HG02642 (cell line): ENCODE measurements around the gene NDUFS6.
"Not testable (repeated sequence)": the region's sequence is repeated elsewhere in the genome, so short reads cannot be mapped to it uniquely, and the experiment has no call there.

ENCODE experiments used
- ATAC-seq: cut with Tn5 transposase; IDR thresholded peaks from one replicate; pipeline ENCODE4 v1.9.1; 2021; ENCODE audit warnings: mild to moderate bottlenecking; ENCODE audit not compliant: unreplicated experiment, poor library complexity

Gene NDUFS6

GRCh38 chr5:1810581-1811101, 9.4 kb downstream of the NDUFS6 start:
- ATAC-seq = no peak

- ATAC-seq = no peak
These were observed 13.2 kb downstream of the NDUFS6 start for GRCh38 chr5:1814183-1815020.

- no peak for ATAC-seq
These were observed 14.0 kb downstream of the NDUFS6 start for GRCh38 chr5:1815071-1815786.

- ATAC-seq = no peak
These were observed 14.7 kb downstream of the NDUFS6 start for GRCh38 chr5:1815881-1816292.

GRCh38 chr5:1816495-1817089, 15.4 kb downstream of the NDUFS6 start:
- not testable (repeated sequence) for ATAC-seq

- no peak for ATAC-seq
These were observed 16.2 kb downstream of the NDUFS6 start for GRCh38 chr5:1817261-1818043.

GRCh38 chr5:1818784-1819183, 17.6 kb downstream of the NDUFS6 start:
- ATAC-seq = no peak

- no peak for ATAC-seq
These were observed 18.3 kb downstream of the NDUFS6 start for GRCh38 chr5:1819458-1819857.

- ATAC-seq = no peak
These were observed 19.2 kb downstream of the NDUFS6 start for GRCh38 chr5:1820381-1820780.

GRCh38 chr5:1820926-1821325, 19.7 kb downstream of the NDUFS6 start:
- no peak for ATAC-seq

GRCh38 chr5:1821862-1822261, 20.7 kb downstream of the NDUFS6 start:
- no peak for ATAC-seq

GRCh38 chr5:1823381-1824034, 22.3 kb downstream of the NDUFS6 start:
- no peak for ATAC-seq

GRCh38 chr5:1824109-1824821, 23.1 kb downstream of the NDUFS6 start:
- no peak for ATAC-seq

- no peak for ATAC-seq
These were observed 24.0 kb downstream of the NDUFS6 start for GRCh38 chr5:1824903-1825841.

GRCh38 chr5:1826235-1826980, 25.2 kb downstream of the NDUFS6 start:
- no peak for ATAC-seq

GRCh38 chr5:1827025-1827885, 26.0 kb downstream of the NDUFS6 start:
- ATAC-seq = no peak
